GM12878 (cell line): ENCODE results near the gene MTMR3.
"Not testable (repeated sequence)": the region's sequence is repeated elsewhere in the genome, so short reads cannot be mapped to it uniquely, and the experiment has no call there.

Experiments
- CTCF ChIP-seq, 3 experiments: IDR thresholded peaks in 2 of 3; conservative IDR thresholded peaks in 1 of 3; 2 replicates each; pipeline ENCODE4 v1.5.1; 2011; ENCODE audit warnings: low read depth in 3 of 3, low read length in 3 of 3, mild to moderate bottlenecking in 3 of 3, control low read depth in 2 of 3, moderate library complexity in 2 of 3, inconsistent platforms in 1 of 3, mixed read lengths in 1 of 3; ENCODE audit not compliant: control insufficient read depth in 2 of 3, insufficient read depth in 1 of 3; ENCODE audit errors: extremely low read depth in 1 of 3
- EED ChIP-seq: sonication (generic); IDR thresholded peaks from 2 replicates; pipeline ENCODE4 v1.6.1; 2016; ENCODE audit warnings: antibody characterized with exemption, low read depth
- IRF3 ChIP-seq: fragments of 450-650 bp; IDR thresholded peaks from 2 replicates; pipeline ENCODE4 v1.6.1; 2014; ENCODE audit warnings: mild to moderate bottlenecking
- KDM1A ChIP-seq: fragments of 200-600 bp; sonication (generic); IDR thresholded peaks from 2 replicates; pipeline ENCODE4 v1.6.1; 2016; ENCODE audit warnings: borderline replicate concordance
- KLF5 ChIP-seq: fragments of 450-650 bp; IDR thresholded peaks from 2 replicates; pipeline ENCODE4 v1.6.1; 2014; ENCODE audit warnings: mild to moderate bottlenecking; ENCODE audit not compliant: partially characterized antibody

GRCh38 chr22:29865572-29865971 lies 17.4 kb upstream of the MTMR3 start:
- TF ChIP-seq KDM1A; EED; IRF3; KLF5; CTCF (IDR thresholded peaks at IDR 0.05 in 2 of 3, conservative IDR thresholded peaks at IDR 0.05 in 1 of 3; ENCODE audit: control insufficient read depth in 2 of 3, extremely low read depth in 1 of 3, insufficient read depth in 1 of 3, low read depth in 3 of 3, low read length in 3 of 3): not testable (repeated sequence)
